H9 (cell line): ENCODE data around the gene CRYBG2. TPM values are rescaled to one million over a fixed set of nuclear protein-coding genes. Genes with fewer than 3 reads are reported as not detected.

Experiments
- DNase-seq: peaks from one replicate; pipeline ENCODE4 v3.0.0-alpha.2; 2017
- H2AFZ ChIP-seq: one replicate; pipeline ENCODE4 v1.6.1; 2013; ENCODE audit warnings: mild to moderate bottlenecking, low read length, control low read depth, moderate library complexity
- H2AK5ac ChIP-seq: 2 replicates; pipeline ENCODE4 v1.6.1; 2013; ENCODE audit warnings: low read length, control low read depth, mixed read lengths; ENCODE audit not compliant: insufficient read length
- H2BK120ac ChIP-seq: one replicate; pipeline ENCODE4 v1.6.1; 2013; ENCODE audit warnings: low read depth, mild to moderate bottlenecking, low read length, control low read depth, inconsistent platforms; ENCODE audit not compliant: poor library complexity, severe bottlenecking
- H2BK12ac ChIP-seq: 2 replicates; pipeline ENCODE4 v1.6.1; 2013; ENCODE audit warnings: low read length, control low read depth, mixed read lengths, low read depth; ENCODE audit not compliant: insufficient read length
- H2BK15ac ChIP-seq: 2 replicates; pipeline ENCODE4 v1.6.1; 2013; ENCODE audit warnings: low read depth, low read length, control low read depth
- H2BK20ac ChIP-seq: one replicate; pipeline ENCODE4 v1.6.1; 2013; ENCODE audit warnings: low read depth, mild to moderate bottlenecking, low read length, control low read depth, inconsistent platforms; ENCODE audit not compliant: poor library complexity, severe bottlenecking
- H2BK5ac ChIP-seq: 2 replicates; pipeline ENCODE4 v1.6.1; 2013; ENCODE audit warnings: low read length, control low read depth, mixed read lengths; ENCODE audit not compliant: insufficient read length
- H3K14ac ChIP-seq: 2 replicates; pipeline ENCODE4 v1.6.1; 2013; ENCODE audit warnings: low read length, control low read depth; ENCODE audit not compliant: insufficient read depth
- H3K18ac ChIP-seq: 2 replicates; pipeline ENCODE4 v1.6.1; 2013; ENCODE audit warnings: low read depth, mild to moderate bottlenecking, mixed read lengths, low read length, control low read depth; ENCODE audit not compliant: insufficient read length
- H3K23ac ChIP-seq: 2 replicates; pipeline ENCODE4 v1.6.1; 2013; ENCODE audit warnings: low read length, control low read depth, mixed read lengths, low read depth; ENCODE audit not compliant: insufficient read length
- H3K23me2 ChIP-seq: 2 replicates; pipeline ENCODE4 v1.6.1; 2013; ENCODE audit warnings: low read depth, mild to moderate bottlenecking, mixed read lengths, low read length, control low read depth; ENCODE audit not compliant: insufficient read length, poor library complexity, severe bottlenecking
- H3K27ac ChIP-seq: 2 replicates; pipeline ENCODE4 v1.5.1; 2013; ENCODE audit warnings: low read length, control low read depth, mixed read lengths, low read depth; ENCODE audit not compliant: insufficient read length
- H3K27me3 ChIP-seq: 2 replicates; pipeline ENCODE4 v1.6.1; 2013; ENCODE audit warnings: low read length, control low read depth, inconsistent platforms; ENCODE audit not compliant: insufficient read depth
- H3K4ac ChIP-seq: 2 replicates; pipeline ENCODE4 v1.6.1; 2013; ENCODE audit warnings: low read depth, mild to moderate bottlenecking, control low read depth, inconsistent platforms, low read length, moderate library complexity
- H3K4me1 ChIP-seq: 2 replicates; pipeline ENCODE4 v1.6.1; 2013; ENCODE audit warnings: low read length, control low read depth, inconsistent platforms; ENCODE audit not compliant: insufficient read depth
- H3K4me2 ChIP-seq: 2 replicates; pipeline ENCODE4 v1.6.1; 2013; ENCODE audit warnings: low read length, control low read depth, mixed read lengths; ENCODE audit not compliant: insufficient read length, insufficient read depth
- H3K56ac ChIP-seq: 2 replicates; pipeline ENCODE4 v1.6.1; 2013; ENCODE audit warnings: low read depth, mild to moderate bottlenecking, mixed read lengths, low read length, control low read depth; ENCODE audit not compliant: insufficient read length
- H3K79me1 ChIP-seq: 2 replicates; pipeline ENCODE4 v1.6.1; 2013; ENCODE audit warnings: low read depth, mild to moderate bottlenecking, moderate library complexity, low read length, control low read depth, inconsistent platforms; ENCODE audit not compliant: insufficient read depth, poor library complexity, severe bottlenecking
- H3K79me2 ChIP-seq: 2 replicates; pipeline ENCODE4 v1.6.1; 2013; ENCODE audit warnings: low read length, control low read depth, inconsistent platforms; ENCODE audit not compliant: insufficient read depth
- H3K9ac ChIP-seq: 2 replicates; pipeline ENCODE4 v1.6.1; 2013; ENCODE audit warnings: low read length, control low read depth, mixed read lengths; ENCODE audit not compliant: insufficient read length; ENCODE audit errors: extremely low read depth
- H3K9me3 ChIP-seq: one replicate; pipeline ENCODE4 v1.6.1; 2013; ENCODE audit warnings: low read depth, low read length, inconsistent platforms; ENCODE audit not compliant: control insufficient read depth
- H3T11ph ChIP-seq: one replicate; pipeline ENCODE4 v1.6.1; 2013; ENCODE audit warnings: mild to moderate bottlenecking, low read length, control low read depth, inconsistent platforms
- H4K20me1 ChIP-seq: one replicate; pipeline ENCODE4 v1.6.1; 2013; ENCODE audit not compliant: control insufficient read depth, insufficient read length, insufficient read depth
- H4K5ac ChIP-seq: 2 replicates; pipeline ENCODE4 v1.6.1; 2013; ENCODE audit warnings: low read depth, mild to moderate bottlenecking, mixed read lengths, low read length, control low read depth; ENCODE audit not compliant: insufficient read length
- H4K8ac ChIP-seq: replicated peaks from 2 replicates; pipeline ENCODE4 v1.6.1; 2013; ENCODE audit warnings: low read length, control low read depth, mixed read lengths, low read depth; ENCODE audit not compliant: insufficient read length
- H4K91ac ChIP-seq: 2 replicates; pipeline ENCODE4 v1.6.1; 2013; ENCODE audit warnings: low read depth, mild to moderate bottlenecking, moderate library complexity, mixed read lengths, low read length, control low read depth; ENCODE audit not compliant: insufficient read length
- H3K27ac Mint-ChIP-seq, 3 experiments: 2 replicates in 2 of 3; 3 replicates in 1 of 3; pipeline ENCODE4 v1.8.0; 2020 to 2021; ENCODE audit warnings: mixed read lengths in 3 of 3, mild to moderate bottlenecking in 1 of 3, moderate library complexity in 1 of 3
- H3K27me3 Mint-ChIP-seq: 2 replicates; pipeline ENCODE4 v1.8.0; 2021; ENCODE audit warnings: low read depth, mild to moderate bottlenecking, moderate library complexity, mixed read lengths
- H3K36me3 Mint-ChIP-seq, 3 experiments: 2 replicates in 2 of 3; 3 replicates in 1 of 3; pipeline ENCODE4 v1.8.0; 2020 to 2021; ENCODE audit warnings: low read depth in 3 of 3, mixed read lengths in 3 of 3; ENCODE audit not compliant: insufficient read depth in 1 of 3
- H3K4me1 Mint-ChIP-seq, 2 experiments: 2 replicates each; pipeline ENCODE4 v1.8.0; 2020; ENCODE audit warnings: mixed read lengths in 2 of 2
- H3K4me3 Mint-ChIP-seq, 2 experiments: 2 replicates in 1 of 2; 3 replicates in 1 of 2; pipeline ENCODE4 v1.8.0; 2020 to 2021; ENCODE audit warnings: mild to moderate bottlenecking in 2 of 2, mixed read lengths in 2 of 2, moderate library complexity in 1 of 2
- H3K9me3 Mint-ChIP-seq, 2 experiments: 2 replicates in 1 of 2; 3 replicates in 1 of 2; pipeline ENCODE4 v1.8.0; 2020; ENCODE audit warnings: mild to moderate bottlenecking in 2 of 2, mixed read lengths in 2 of 2, moderate library complexity in 1 of 2
- CTCF ChIP-seq: fragments of 200-600 bp; sonication (generic); conservative IDR thresholded peaks from 3 replicates; pipeline ENCODE4 v1.8.0; 2021; ENCODE audit warnings: antibody characterized with exemption, mild to moderate bottlenecking
- WGBS: extraction: QIAGEN DNeasy Blood & Tissue Kit; methylation state at CpG from one replicate; pipeline ENCODE4 v1.1.7; 2013; ENCODE audit warnings: missing lambda C conversion rate, low lambda C conversion rate, mixed read lengths; ENCODE audit not compliant: insufficient read length; ENCODE audit errors: extremely low coverage; 5-methylcytosine and 5-hydroxymethylcytosine counted together
- total RNA-seq: library from RNA; stranded (reverse); gene quantifications from 2 replicates; pipeline ENCODE4 v1.2.1, GENCODE V29; 2021

CRYBG2 gene
- total RNA-seq, 1 experiment from 2014 or later, result 12.8 TPM

DNA sequence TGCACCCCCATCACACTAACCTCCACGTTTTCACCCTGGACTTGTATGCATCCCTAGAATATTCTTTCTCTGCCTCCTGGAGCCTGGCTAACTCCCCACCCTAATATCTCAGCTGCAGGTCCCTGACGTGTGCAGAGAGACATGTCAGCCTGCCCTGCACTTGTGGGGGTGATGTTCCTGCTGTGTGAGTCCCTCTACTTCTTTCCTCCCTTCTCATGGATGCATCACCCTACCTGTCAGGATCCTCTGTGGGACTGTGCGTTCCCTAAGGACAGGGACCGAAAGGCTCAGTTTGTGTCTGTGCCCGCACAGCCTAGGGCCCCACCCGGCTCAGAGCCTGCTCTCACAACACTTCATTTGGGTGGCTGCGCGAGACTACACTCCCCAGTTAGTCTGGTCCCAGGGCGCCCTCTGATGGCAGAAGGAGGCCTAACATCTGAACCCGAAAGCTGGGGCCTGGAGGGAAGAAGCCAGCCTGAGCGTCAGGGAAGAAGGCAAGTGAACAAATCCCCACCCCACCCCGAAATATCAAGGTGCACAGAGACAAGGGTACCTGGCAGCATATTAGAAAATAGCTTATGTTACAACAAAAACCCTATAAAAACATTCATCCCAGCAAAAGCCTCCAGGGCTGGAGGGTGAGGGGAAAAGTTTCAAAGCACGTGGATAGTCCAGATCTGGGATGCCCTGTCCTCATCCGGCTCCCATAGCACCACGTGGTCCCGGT is 32.5 kb downstream of the CRYBG2 start:
- no peaks in the 10 kb centered on the region for H3K79me2 ChIP-seq
- H3K56ac ChIP-seq, result no peak overlapping the region
- no peaks in the 10 kb centered on the region for H3K9me3 ChIP-seq
- no peak overlapping the region for H3K4ac ChIP-seq
- H2AFZ ChIP-seq, result no peak overlapping the region
- no peak overlapping the region for H4K91ac ChIP-seq
- H3K23me2 ChIP-seq, result no peaks in the 10 kb centered on the region
- no peaks in the 10 kb centered on the region for H3K27me3 ChIP-seq
- TF ChIP-seq CTCF, result peak; percentile 91
- H2BK20ac ChIP-seq, result no peak overlapping the region
- H2AK5ac ChIP-seq, result no peak overlapping the region
- H3K36me3 Mint-ChIP-seq, result peaks cover 16 to 46% (median 33%) of the 10 kb centered on the region in 3 experiments; a peak in 6 of 7 replicates
- no peak overlapping the region for H2BK120ac ChIP-seq
- H3K27ac Mint-ChIP-seq, result no peak overlapping the region; a peak in 1 of 7 replicates
- no peaks in the 10 kb centered on the region for H4K20me1 ChIP-seq
- H3T11ph ChIP-seq, result no peak overlapping the region
- no peak overlapping the region for H3K27ac ChIP-seq
- H2BK12ac ChIP-seq, result no peak overlapping the region
- H3K4me1 Mint-ChIP-seq, result peaks cover 24 to 35% of the 10 kb centered on the region in 2 experiments
- DNase-seq, result peak; percentile 89
- no peak overlapping the region for H3K4me2 ChIP-seq
- no peaks in the 10 kb centered on the region for H3K79me1 ChIP-seq
- H3K18ac ChIP-seq, result no peak overlapping the region
- H4K8ac ChIP-seq, result no peak overlapping the region
- H3K4me1 ChIP-seq, result no peaks in the 10 kb centered on the region
- WGBS, result no CpG with 5 or more reads among the region's 16 CpGs
- no peaks in the 10 kb centered on the region for H3K9me3 Mint-ChIP-seq
- no peak overlapping the region for H3K4me3 Mint-ChIP-seq
- H3K9ac ChIP-seq, result no peak overlapping the region
- no peak overlapping the region for H3K14ac ChIP-seq
- no peak overlapping the region for H2BK5ac ChIP-seq
- no peak overlapping the region for H4K5ac ChIP-seq
- no peak overlapping the region for H3K23ac ChIP-seq
- H3K27me3 Mint-ChIP-seq, result no peaks in the 10 kb centered on the region
- no peak overlapping the region for H2BK15ac ChIP-seq
